ENCODE measurements around the gene DLEC1.
"Not testable (repeated sequence)": the region's sequence is repeated elsewhere in the genome, so short reads cannot be mapped to it uniquely, and the experiment has no call there.

The DLEC1 gene

DNA sequence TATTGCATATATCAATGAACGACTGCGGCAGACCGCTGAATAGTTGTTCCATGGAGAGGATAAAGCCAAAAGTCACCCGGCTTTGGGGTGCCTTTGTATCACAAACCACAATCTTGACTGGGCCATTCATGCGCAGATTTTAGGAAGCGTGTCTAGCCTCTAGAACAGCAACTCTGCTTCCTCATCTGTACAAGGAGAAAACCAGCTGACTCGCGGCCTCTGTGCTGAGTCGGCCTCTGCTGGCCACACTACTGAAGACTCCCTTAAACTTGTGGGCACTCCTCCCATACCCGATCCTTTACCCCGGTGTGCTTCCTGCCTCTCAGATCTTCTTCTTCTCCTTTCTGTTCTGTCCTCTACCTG lies 872 bp downstream of the DLEC1 start:
- DNase-seq, result no peak

DNA sequence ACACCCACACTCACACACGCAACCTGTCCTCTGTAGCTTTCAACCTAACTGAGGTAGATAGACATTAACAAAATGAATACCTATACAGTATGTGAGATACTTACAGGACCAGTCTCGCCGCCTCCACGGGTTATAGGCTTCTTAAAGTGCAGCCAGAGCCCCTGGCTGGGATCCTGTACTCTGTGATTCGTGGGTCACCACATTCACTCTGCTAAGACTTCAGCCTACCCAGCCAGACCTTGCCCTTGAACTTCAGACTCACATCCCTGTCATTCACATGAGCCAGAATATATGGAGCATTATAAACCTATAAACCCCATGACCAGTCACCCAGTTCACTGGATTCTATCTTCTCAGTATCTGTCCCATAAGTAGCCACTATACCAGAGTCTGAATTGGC lies 1.4 kb downstream of the DLEC1 start:
- no peak for DNase-seq

DNA sequence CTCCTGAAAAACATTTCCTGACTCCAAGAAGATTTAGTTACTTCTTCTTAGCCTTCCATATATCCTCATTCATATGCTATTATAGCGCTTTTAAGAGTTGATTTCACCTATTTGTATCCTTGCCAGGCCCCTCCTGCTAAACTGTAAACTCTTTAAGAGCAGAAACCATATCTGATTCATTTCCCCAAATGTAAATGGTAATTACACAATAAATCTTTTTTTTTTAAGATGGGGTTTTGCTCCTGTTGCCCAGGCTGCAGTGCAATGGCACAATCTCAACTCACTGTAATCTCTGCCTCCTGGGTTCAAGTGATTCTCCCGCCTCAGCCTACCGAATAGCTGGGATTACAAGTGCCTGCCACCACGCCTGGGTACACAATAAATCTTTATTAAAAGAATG lies 4.5 kb downstream of the DLEC1 start:
- no peak for DNase-seq

DNA sequence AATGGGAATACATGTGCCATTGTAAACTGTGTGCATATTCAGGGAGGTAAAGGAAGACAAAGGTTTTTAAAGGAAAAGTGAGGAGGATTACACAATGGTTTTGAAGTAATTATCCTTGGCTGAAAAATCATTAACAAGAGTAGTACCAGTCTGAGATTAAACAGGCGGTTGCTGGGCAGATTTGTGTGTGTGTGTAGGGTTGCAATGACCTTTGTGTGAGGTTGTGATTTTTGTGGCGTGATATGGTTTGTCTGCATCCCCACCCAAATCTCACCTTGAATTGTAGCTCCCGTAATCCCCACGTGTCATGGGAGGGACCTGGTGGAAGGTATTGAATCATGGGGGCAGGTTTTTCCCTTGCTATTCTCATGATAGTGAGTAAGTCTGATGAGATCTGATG lies 7.0 kb downstream of the DLEC1 start:
- no peak for DNase-seq

DNA sequence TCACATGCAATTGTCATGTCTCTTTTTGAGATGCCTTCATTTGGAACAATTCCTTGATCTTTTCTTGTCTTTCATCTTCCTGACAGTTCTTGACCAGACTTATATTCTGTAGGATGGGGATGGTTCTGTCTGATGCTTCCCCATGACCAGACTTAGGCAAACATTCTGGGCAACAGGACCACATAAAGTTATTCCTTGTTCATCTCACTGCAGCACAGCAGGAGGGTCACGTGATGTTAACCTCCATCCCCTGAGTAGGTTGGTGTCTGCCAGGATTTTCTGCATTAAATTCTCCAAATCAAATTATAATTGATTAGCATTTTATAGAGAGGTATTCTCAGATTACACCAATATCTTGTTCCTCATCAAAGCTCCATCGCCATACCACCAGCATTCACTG lies 7.8 kb downstream of the DLEC1 start:
- DNase-seq, result no peak

DNA sequence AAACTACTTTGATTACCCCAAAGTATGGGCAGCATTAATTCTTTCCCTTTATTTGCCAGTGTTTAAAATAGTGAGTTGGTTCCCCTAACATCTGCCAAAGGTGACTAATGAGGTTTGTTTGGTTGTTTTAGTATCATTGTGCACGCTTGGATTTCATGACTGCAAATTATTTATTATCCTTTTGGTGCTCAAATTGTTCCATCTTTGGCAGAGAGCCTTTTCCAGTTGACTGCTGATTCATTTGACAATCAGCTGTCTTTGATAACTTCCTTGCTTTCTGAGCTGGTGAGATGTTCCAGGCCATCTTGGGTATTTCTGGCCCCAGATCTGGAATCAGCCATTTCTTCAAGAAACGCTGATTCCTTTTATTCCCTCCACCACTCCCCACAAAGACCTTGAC lies 8.9 kb downstream of the DLEC1 start:
- no peak for DNase-seq

DNA sequence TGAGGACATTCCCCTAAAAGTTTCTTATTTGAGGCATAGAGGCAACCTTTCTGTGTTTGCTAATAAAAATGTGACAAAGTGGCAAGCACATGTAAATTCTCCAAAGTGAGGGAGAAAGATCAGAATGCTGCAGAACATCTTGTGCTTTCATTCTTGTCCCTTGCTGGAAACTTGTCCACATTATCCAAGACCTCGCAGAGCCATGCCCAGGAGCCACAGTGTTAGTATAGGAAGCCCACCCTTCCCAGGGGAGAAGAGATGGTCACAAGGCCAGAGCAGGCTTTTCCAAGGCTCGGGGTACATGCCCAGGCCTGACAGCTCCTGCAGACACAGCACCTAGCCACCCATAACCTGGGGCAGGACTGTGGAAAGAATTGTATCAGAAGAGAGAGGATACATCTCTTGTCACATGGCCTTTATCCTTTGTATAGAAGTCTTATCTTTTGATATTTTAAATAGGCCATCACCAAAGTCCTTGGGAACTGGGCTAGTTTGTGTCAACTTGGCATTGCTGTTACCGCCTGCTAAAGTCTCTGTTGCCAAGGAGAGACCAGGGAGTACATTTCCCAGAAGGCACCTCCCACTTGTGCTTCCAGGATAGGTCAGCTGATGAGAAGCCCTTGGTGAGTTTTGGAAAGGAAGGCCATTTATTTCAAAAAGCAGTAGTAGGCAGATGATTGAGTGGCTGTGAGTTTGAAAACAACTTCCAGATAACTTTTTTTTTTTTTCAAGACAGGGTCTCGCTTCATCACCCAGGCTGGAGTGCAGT lies 10.5 kb downstream of the DLEC1 start:
- no peak for DNase-seq

DNA sequence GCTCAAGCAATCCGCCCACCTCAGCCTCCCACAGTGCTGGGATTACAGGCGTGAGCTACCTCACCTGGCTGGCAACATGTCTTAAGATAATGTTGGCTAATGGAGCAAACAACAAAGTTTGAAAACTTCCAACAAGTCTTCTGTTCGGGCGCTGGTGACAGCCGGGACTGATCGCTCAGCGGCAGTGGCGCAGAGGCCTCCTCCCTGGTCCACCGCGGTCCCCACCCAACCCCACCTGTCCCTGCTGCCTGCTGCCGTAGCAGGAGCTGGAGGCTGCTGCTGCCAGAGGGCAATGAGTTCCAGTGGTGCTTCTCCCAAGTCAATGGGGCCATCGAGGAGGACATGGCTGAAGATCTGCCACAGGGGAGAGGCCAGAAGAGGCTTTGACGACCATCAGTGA lies 12.1 kb downstream of the DLEC1 start:
- no peak for DNase-seq

DNA sequence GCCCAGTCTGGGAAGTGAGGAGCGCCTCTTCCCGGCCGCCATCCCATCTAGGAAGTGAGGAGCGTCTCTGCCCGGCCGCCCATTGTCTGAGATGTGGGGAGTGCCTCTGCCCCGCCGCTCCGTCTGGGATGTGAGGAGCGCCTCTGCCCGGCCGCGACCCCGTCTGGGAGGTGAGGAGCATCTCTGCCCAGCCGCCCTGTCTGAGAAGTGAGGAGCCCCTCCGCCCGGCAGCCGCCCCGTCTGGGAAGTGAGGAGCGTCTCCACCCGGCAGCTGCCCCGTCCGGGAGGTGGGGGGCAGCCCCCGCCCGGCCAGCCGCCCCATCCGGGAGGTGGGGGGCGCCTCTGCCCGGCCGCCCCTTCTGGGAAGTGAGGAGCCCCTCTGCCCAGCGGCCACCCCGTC lies 14.3 kb downstream of the DLEC1 start:
- DNase-seq, result not testable (repeated sequence)

DNA sequence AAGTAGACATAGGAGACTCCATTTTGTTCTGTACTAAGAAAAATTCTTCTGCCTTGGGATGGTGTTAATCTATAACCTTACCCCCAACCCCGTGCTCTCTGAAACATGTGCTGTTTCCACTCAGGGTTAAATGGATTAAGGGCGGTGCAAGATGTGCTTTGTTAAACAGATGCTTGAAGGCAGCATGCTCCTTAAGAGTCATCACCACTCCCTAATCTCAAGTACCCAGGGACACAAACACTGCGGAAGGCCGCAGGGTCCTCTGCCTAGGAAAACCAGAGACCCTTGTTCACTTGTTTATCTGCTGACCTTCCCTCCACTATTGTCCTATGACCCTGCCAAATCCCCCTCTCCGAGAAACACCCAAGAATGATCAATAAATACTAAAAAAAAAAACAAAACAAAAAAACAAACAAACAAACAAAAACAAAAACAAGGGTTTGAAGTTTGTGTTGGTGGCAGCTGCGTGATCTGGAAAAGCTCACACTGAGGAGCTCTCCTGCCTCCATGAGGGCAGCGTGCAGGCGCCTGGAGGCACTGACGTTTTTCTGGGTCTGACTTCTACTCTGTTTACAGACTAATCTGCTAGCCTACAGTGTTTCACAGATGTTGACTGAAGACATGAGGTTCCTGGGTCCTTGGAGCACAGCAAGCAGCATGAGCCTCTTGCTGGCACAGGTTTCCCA lies 14.9 kb downstream of the DLEC1 start:
- not testable (repeated sequence) for DNase-seq

DNA sequence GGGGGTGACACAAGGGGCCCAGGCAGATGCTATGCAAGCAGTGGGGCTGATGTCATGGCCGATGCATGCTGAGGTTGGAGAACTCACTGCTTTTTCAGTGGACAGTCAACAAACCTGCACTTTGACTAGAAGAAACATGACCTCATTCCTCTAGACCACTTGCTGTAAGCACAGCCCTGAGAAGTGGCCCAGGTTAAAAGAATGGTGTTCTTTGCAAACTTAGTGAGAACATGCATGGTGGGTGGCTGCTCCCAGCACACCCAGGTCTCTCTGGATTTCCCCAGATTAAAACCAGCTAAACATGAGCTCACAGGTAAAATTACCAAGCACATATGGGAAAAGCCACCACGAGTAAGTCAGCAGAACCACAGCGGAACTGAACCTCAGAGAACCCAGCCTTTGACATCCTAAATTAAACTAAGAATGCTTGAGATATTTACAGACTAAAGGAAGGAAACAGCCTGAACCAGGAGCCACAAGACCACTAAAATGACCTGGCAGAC lies 15.5 kb downstream of the DLEC1 start:
- no peak for DNase-seq

DNA sequence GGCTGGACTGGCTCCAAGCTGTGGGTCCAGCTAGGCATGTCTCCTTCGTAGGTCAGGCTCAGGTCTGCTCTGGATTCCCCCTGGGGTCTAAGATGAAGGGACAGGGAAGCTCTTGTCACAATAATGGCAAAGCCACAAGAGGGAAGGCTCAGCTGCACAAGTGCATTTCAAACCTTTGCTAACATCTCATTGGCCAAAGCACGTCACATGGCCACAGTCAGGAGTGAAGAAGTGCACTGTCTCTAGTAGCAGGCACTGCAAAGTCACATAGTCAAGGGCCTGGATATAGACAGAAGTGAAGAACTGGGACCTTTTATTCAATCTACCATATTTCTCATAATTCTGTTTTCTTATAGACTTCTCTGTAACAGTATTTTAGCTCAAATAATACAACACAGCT lies 20.1 kb downstream of the DLEC1 start:
- DNase-seq, result no peak

DNA sequence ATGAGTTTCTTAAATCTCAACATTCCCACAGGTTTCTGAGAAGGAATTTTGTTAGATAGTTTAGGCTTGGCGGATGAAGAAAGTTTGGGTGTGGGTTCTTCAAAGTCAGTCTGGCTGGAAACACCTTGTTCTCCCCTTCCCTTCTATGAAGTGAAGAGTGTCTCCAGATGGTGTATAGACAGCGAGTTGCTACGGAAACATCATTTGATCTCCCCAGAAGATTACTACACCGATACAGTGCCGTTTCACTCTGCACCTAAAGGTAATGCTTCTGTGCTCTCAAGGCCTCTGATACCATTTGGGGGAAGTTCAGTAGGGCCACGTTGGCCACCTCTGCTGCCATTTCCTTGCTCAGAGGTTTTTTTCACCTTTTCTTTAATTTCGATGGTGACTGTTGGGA lies 20.6 kb downstream of the DLEC1 start:
- DNase-seq, result no peak

DNA sequence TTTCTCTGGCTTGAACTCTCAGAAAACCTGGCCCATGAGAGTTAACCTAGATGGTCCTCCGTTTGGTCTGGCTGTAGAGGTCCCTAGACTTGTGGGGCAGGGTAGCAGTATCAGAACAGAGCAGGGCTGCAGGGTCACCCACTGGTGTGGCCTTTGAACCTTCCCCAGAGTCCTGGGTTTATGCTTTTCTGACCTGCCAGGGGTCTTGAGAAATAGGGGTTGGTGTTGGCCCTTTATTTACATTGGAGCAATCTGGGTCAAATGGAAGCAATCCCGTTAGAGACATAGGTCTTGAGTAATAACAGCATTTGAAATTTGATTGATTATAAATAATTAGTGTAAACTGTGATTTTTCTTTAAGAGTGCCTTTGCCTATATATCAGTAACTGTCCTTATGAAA lies 23.8 kb downstream of the DLEC1 start:
- no peak for DNase-seq

DNA sequence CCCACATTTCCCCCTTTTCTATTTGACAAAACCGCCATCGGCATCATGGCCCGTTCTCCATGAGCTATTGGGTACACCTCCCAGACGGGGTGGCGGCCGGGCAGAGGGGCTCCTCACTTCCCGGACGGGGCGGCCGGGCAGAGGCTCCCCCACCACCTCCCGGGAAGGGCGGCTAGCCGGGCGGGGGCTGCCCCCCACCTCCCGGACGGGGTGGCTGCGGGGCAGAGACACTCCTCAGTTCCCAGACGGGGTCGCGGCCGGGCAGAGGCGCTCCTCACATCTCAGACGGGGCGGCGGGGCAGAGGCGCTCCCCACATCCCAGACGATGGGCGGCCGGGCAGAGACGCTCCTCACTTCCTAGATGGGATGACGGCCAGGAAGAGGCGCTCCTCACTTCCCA lies 25.4 kb downstream of the DLEC1 start:
- not testable (repeated sequence) for DNase-seq

DNA sequence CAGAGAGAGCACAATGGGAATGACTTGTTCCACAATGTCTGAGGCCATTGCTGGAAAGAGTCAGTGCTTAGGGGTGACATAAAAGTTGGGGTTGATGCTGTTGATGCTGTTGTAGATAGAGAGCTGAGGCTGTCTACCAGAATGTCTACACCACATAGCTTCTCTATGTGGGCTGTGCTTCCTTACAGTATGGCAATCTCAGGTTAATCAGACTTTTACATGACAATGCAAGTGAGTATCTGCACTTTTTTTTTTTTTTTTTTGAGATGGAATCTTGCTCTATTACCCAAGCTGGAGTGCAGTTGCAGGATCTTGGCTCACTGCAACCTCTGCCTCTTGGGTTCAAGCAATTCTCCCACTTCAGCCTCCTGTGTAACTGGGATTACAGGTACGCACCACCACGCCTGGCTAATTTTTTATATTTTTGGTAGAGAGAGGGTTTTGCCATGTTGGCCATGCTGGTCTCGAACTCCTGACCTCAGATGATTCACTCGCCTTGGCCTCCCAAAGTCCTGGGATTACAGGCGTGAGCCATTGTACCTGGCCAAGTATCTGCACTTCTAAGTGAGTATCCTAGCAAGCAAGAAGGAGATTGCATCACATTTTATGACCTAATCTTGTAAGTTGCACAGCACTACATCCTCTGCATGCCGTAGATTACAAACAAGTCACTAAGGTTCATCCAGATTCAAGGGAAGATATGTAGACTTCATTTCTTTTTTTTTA lies 28.7 kb downstream of the DLEC1 start:
- no peak for DNase-seq

DNA sequence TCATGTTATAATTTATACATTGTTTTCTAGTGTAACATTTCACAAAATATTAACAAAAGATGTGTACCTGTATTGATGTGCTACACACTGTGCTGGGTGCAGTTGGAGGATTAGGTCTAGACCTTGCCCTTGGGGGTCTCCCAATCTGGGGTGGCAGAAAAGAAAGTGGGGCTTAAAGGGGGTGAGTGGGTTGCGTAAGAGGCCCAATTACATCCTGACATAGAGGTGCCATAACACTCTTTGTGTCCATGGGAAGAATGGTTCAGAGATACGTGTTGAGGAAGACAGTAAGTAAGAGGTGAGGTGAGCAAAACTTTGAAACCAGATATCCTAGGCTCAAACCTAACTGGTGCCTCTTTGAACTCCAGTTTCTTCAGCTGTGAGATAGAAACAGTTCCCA lies 31.0 kb downstream of the DLEC1 start:
- no peak for DNase-seq

DNA sequence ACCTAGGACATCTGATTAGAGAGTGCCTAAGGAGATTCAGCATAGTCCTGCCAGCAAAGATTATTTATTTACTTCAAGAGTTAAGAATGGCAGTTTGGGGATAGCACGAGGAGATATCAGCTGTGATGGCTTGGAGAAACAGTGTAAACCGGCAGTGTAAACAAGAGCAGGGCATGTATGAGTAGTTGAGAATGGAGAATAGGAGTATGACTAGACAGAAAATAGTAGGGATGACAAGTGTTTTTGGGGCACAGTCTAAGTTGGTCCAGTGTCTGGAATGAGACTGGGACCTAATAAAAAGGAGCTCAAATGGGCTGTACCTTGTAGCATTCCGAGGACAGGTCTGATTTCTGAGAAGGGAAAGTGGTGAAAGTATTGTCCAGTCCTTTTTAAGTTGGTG lies 38.1 kb downstream of the DLEC1 start:
- DNase-seq, result not testable (repeated sequence)

DNA sequence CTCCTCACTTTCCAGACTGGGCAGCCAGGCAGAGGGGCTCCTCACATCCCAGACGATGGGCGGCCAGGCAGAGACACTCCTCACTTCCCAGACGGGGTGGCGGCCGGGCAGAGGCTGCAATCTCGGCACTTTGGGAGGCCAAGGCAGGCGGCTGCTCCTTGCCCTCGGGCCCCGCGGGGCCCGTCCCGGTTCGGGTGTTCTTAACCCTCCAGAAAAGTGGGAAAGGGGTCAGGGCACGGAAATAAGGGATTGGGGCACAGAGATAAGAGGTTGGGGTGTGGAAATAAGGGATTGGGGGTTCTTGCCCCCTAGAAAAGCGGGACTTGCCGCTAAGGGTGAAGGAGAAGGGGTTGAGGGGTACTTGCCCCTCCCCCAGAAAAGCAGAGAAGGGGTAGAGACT lies 43.3 kb downstream of the DLEC1 start:
- DNase-seq, result not testable (repeated sequence)

DNA sequence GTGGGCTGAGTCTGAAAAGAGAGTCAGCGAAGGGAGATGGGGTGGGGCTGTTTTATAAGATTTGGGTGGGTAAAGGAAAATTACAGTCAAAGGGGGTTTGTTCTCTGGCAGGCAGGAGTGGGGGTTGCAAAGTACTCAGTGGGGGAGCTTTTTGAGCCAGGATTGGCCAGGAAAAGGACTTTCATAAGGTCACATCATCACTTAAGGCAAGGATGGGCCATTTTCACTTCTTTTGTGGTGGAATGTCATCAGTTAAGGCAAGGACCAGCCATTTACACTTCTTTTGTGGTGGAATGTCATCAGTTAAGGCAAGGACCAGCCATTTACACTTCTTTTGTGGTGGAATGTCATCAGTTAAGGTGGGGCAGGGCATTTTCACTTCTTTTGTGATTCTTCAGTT lies 44.2 kb downstream of the DLEC1 start:
- not testable (repeated sequence) for DNase-seq

DNA sequence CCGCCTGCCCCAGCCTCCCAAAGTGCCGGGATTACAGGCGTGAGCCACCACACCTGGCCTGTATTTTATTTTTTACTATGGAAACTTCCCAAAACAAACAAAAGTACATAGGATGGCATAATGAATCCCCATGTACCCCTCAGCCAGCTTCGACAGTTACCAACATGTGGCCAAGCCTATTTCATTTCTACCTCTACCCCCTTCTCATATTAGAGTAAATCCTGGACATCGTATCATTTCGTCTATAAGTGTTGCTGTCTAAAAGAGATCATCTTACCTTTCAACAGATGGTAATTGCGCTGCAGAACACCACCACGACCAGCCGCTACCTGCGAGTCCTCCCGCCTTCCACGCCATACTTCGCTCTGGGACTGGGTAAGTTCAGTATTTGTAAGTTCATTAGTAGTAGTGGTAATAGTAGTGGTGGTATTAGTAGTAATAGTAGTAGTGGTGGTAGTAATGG lies 44.9 kb downstream of the DLEC1 start:
- DNase-seq, result no peak

DNA sequence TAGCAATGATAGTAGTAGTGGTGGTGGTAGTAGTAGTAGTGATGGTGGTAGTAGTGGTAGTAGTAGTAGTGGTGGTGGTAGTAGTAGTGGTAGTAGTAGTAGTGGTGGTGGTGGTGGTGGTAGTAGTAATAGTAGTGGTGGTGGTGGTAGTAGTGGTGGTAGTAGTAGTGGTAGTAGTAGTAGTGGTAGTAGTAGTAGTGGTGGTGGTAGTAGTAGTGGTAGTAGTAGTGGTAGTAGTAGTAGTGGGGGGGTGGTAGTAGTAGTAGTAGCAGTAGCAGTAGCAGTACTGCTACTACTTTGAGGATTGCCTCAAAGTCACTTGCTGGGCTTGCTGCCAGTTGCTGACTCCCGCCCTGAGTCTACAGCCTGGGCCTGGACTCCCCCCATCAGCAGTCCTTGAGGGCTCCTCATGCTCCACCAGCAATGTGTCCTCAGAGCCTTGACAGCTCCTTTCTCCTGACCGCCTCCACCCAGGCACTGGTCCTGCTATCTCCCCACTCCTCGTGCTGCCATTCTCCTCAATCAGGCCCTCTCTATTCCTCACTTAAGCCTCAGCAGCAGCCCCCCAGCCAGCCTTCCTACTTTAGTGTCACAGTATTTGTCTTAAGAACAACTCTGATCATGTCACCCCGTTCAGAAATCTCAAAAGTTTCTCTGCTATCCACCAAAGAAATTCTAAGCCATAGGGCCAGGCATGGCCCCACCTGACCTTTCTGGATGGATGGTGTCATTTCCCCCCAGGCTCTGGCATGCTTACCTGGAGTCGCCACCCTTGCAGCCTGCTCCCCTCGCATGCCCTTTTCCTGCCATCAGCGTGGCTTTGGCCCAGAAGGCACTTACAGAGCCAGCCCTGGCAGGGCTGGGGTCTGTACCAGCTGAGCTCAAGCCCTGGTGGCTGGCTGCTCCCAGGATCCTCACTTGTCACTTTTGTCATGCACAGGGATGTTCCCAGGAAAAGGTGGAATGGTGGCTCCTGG lies 45.6 kb downstream of the DLEC1 start:
- no peak for DNase-seq
